Endodermal cell (in vitro differentiated cells): ENCODE results near the gene PHF19. TPM values are rescaled to one million over a fixed set of nuclear protein-coding genes. Genes with fewer than 3 reads are reported as not detected.

ENCODE experiments used
- DNase-seq: peaks from one replicate; pipeline ENCODE4 v3.0.0-alpha.2; 2017
- H3K27ac ChIP-seq: 2 replicates; pipeline ENCODE4 v1.5.1; 2013; ENCODE audit warnings: mild to moderate bottlenecking, low read depth, low read length, moderate library complexity
- H3K27me3 ChIP-seq: 2 replicates; pipeline ENCODE4 v1.6.1; 2013; ENCODE audit warnings: mild to moderate bottlenecking, low read length, moderate library complexity; ENCODE audit not compliant: insufficient read depth, control insufficient read depth, poor library complexity, severe bottlenecking
- H3K36me3 ChIP-seq: 2 replicates; pipeline ENCODE4 v1.7.0; 2013; ENCODE audit warnings: mild to moderate bottlenecking, low read length, moderate library complexity; ENCODE audit not compliant: control insufficient read depth, insufficient read depth
- H3K4me1 ChIP-seq: one replicate; pipeline ENCODE4 v1.7.0; 2013; ENCODE audit warnings: low read length; ENCODE audit not compliant: control insufficient read depth, insufficient read depth
- H3K4me3 ChIP-seq: 2 replicates; pipeline ENCODE4 v1.5.1; 2013; ENCODE audit warnings: mild to moderate bottlenecking, low read length, moderate library complexity
- H3K9ac ChIP-seq: 2 replicates; pipeline ENCODE4 v1.6.1; 2013; ENCODE audit warnings: mild to moderate bottlenecking, low read length, moderate library complexity; ENCODE audit not compliant: poor library complexity, severe bottlenecking; ENCODE audit errors: extremely low read depth
- H3K9me3 ChIP-seq: 2 replicates; pipeline ENCODE4 v1.6.1; 2013; ENCODE audit warnings: mild to moderate bottlenecking, low read length, moderate library complexity; ENCODE audit not compliant: control insufficient read depth
- H3K27ac Mint-ChIP-seq: 2 replicates; pipeline ENCODE4 v1.8.0; 2020; ENCODE audit warnings: mixed read lengths
- H3K27me3 Mint-ChIP-seq: 2 replicates; pipeline ENCODE4 v1.8.0; 2021; ENCODE audit warnings: mild to moderate bottlenecking, mixed read lengths; ENCODE audit not compliant: insufficient read depth
- H3K36me3 Mint-ChIP-seq: 2 replicates; pipeline ENCODE4 v1.8.0; 2020; ENCODE audit warnings: low read depth, mixed read lengths
- H3K4me1 Mint-ChIP-seq: 2 replicates; pipeline ENCODE4 v1.8.0; 2020; ENCODE audit warnings: mixed read lengths
- H3K4me3 Mint-ChIP-seq: 2 replicates; pipeline ENCODE4 v1.8.0; 2020; ENCODE audit warnings: mild to moderate bottlenecking, moderate library complexity, mixed read lengths
- H3K9me3 Mint-ChIP-seq: 2 replicates; pipeline ENCODE4 v1.8.0; 2020; ENCODE audit warnings: mild to moderate bottlenecking, mixed read lengths
- CTCF ChIP-seq: fragments of 200-600 bp; sonication (generic); conservative IDR thresholded peaks from 2 replicates; pipeline ENCODE4 v1.5.0; 2021; ENCODE audit warnings: antibody characterized with exemption, mild to moderate bottlenecking
- WGBS, 2 experiments: methylation state at CpG; one replicate each; pipeline versions ENCODE4 v1.1.5 to v1.1.7; 2013; ENCODE audit warnings: missing lambda C conversion rate in 2 of 2, mixed read lengths in 1 of 2; ENCODE audit not compliant: insufficient coverage in 1 of 2, insufficient read length in 1 of 2; 5-methylcytosine and 5-hydroxymethylcytosine counted together
- total RNA-seq, 2 donors: library from RNA; stranded (reverse); fragmentation: NEBNext Ultra II Directional in 1 of 2; extraction: Animal tissue kit (Norgen Biotek cat#: 25700) in 1 of 2; gene quantifications; 2 replicates in 1 of 2; 3 replicates in 1 of 2; pipeline ENCODE4 v1.2.1, GENCODE V29; 2021

The PHF19 gene
- total RNA-seq, 2 donors from 2014 or later: 17.9 to 21.9 TPM

GRCh38 chr9:120918931-120919842 is 42.2 kb upstream of the PHF19 start:
- Mint-ChIP-seq H3K4me1 (peaks cover 32% of the 10 kb centered on the region), H3K27ac (no peak overlapping the region)
- no peak overlapping the region for H3K9ac ChIP-seq

GRCh38 chr9:120917929-120918762 is 41.2 kb upstream of the PHF19 start:
- no peak overlapping the region for H3K4me3 Mint-ChIP-seq
- no peaks in the 10 kb centered on the region for H3K9me3 ChIP-seq
- no peaks in the 10 kb centered on the region for H3K27me3 Mint-ChIP-seq
- no peak overlapping the region for H3K9ac ChIP-seq
- DNase-seq: no peak
- no peaks in the 10 kb centered on the region for H3K36me3 ChIP-seq
- no peaks in the 10 kb centered on the region for H3K36me3 Mint-ChIP-seq
- no peak overlapping the region for H3K27ac Mint-ChIP-seq
- H3K9me3 Mint-ChIP-seq: peaks cover 2% of the 10 kb centered on the region
- H3K27ac ChIP-seq: no peak overlapping the region
- no peak overlapping the region for H3K4me3 ChIP-seq
- H3K4me1 ChIP-seq: peaks cover 21% of the 10 kb centered on the region
- TF ChIP-seq CTCF: no peak
- WGBS, 2 experiments: 94 to 98% methylated on average over 3 to 4 of the region's 4 CpGs
- H3K4me1 Mint-ChIP-seq: peaks cover 32% of the 10 kb centered on the region
- no peaks in the 10 kb centered on the region for H3K27me3 ChIP-seq

More at GRCh38 chr9:120918931-120919842, 42.2 kb upstream of the PHF19 start:
- no peak for DNase-seq
- no peaks in the 10 kb centered on the region for H3K9me3 ChIP-seq
- H3K27ac ChIP-seq: peak overlapping the region; percentile 56
- WGBS, 2 experiments: 91% methylated on average over 13 to 20 of the region's 20 CpGs
- Mint-ChIP-seq H3K36me3 (no peaks in the 10 kb centered on the region), H3K9me3 (peaks cover 2% of the 10 kb centered on the region), H3K4me3 (no peak overlapping the region), H3K27me3 (no peaks in the 10 kb centered on the region)
- no peaks in the 10 kb centered on the region for H3K36me3 ChIP-seq
- TF ChIP-seq CTCF: no peak
- peaks cover 21% of the 10 kb centered on the region for H3K4me1 ChIP-seq
- H3K27me3 ChIP-seq: no peaks in the 10 kb centered on the region
- no peak overlapping the region for H3K4me3 ChIP-seq

GRCh38 chr9:120916991-120917880 is 40.2 kb upstream of the PHF19 start:
- Mint-ChIP-seq H3K4me1 (peaks cover 28% of the 10 kb centered on the region), H3K4me3 (no peak overlapping the region), H3K9me3 (peaks cover 2% of the 10 kb centered on the region), H3K36me3 (no peaks in the 10 kb centered on the region), H3K27me3 (no peaks in the 10 kb centered on the region), H3K27ac (no peak overlapping the region)
- H3K27ac ChIP-seq: no peak overlapping the region
- no peaks in the 10 kb centered on the region for H3K9me3 ChIP-seq
- WGBS, 2 experiments: 92 to 98% methylated on average over 8 of the region's 8 CpGs
- H3K27me3 ChIP-seq: no peaks in the 10 kb centered on the region
- H3K9ac ChIP-seq: no peak overlapping the region
- no peaks in the 10 kb centered on the region for H3K36me3 ChIP-seq
- DNase-seq: no peak
- no peak for TF ChIP-seq CTCF
- no peak overlapping the region for H3K4me3 ChIP-seq
- peaks cover 18% of the 10 kb centered on the region for H3K4me1 ChIP-seq
